ENCODE data around the gene RERE.

Gene RERE

GRCh38 chr1:8337776-8338525, 479.5 kb downstream of the RERE start:
- DNase-seq = no peak

- DNase-seq = no peak
These were observed 482.2 kb downstream of the RERE start for GRCh38 chr1:8335246-8335645.

- no peak for DNase-seq
These were observed 483.2 kb downstream of the RERE start for GRCh38 chr1:8334106-8334851.

GRCh38 chr1:8333246-8333987, 484.0 kb downstream of the RERE start:
- DNase-seq = no peak

GRCh38 chr1:8332806-8333205, 484.6 kb downstream of the RERE start:
- DNase-seq = no peak

- DNase-seq = no peak
These were observed 486.9 kb downstream of the RERE start for GRCh38 chr1:8330271-8331125.

GRCh38 chr1:8329858-8330257, 487.6 kb downstream of the RERE start:
- no peak for DNase-seq

GRCh38 chr1:8329439-8329838, 488.0 kb downstream of the RERE start:
- no peak for DNase-seq

- no peak for DNase-seq
These were observed 489.2 kb downstream of the RERE start for GRCh38 chr1:8328271-8328670.

- DNase-seq = no peak
These were observed 491.2 kb downstream of the RERE start for GRCh38 chr1:8326265-8326664.

- no peak for DNase-seq
These were observed 491.7 kb downstream of the RERE start for GRCh38 chr1:8325771-8326170.

GRCh38 chr1:8324176-8324810, 493.1 kb downstream of the RERE start:
- DNase-seq = no peak

- DNase-seq = no peak
These were observed 493.7 kb downstream of the RERE start for GRCh38 chr1:8323706-8324105.

- no peak for DNase-seq
These were observed 495.8 kb downstream of the RERE start for GRCh38 chr1:8321612-8322011.

- no peak for DNase-seq
These were observed 499.0 kb downstream of the RERE start for GRCh38 chr1:8318436-8318835.

- DNase-seq = peak; percentile 52
These were observed 499.6 kb downstream of the RERE start, which contains the start of gene SLC45A1 for GRCh38 chr1:8317647-8318381. Gene SLC45A1, plus strand, starts transcription at chr1:8318114. Its CDS starts 6,216 bp downstream, at chr1:8324330.

GRCh38 chr1:8315573-8316475, 501.6 kb downstream of the RERE start:
- DNase-seq = no peak

GRCh38 chr1:8314346-8315280, 502.8 kb downstream of the RERE start:
- peak; percentile 69 for DNase-seq

- no peak for DNase-seq
These were observed 504.2 kb downstream of the RERE start for GRCh38 chr1:8313231-8313630.
